GM18909 (cell line): Measurements from ENCODE around the gene PREPL.

ENCODE experiments used
- ATAC-seq: cut with Tn5 transposase; IDR thresholded peaks from one replicate; pipeline ENCODE4 v1.9.1; 2021; ENCODE audit warnings: mild to moderate bottlenecking; ENCODE audit not compliant: unreplicated experiment, poor library complexity

Gene PREPL

GRCh38 chr2:44299635-44300034 lies 61.7 kb downstream of the PREPL start:
- no peak for ATAC-seq

GRCh38 chr2:44297431-44297830 lies 63.9 kb downstream of the PREPL start:
- no peak for ATAC-seq

DNA sequence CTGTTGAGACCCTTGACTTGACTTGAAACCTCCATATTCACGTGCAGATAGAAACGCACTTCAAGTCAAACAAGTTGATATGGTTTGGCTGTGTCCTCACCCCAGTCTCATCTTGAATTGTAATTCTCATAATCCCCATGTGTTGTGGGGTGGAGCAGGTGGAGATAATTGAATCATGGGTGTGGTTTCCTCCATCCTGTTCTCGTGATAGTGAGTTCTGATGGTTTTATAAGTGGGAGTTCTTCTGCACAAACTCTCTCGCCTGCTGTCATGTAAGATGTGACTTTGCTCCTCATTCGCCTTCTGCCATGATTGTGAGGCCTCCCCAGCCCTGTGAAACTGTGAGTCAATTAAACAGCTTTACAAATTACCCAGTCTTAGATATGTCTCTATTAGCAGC lies 64.6 kb downstream of the PREPL start:
- ATAC-seq, result no peak

DNA sequence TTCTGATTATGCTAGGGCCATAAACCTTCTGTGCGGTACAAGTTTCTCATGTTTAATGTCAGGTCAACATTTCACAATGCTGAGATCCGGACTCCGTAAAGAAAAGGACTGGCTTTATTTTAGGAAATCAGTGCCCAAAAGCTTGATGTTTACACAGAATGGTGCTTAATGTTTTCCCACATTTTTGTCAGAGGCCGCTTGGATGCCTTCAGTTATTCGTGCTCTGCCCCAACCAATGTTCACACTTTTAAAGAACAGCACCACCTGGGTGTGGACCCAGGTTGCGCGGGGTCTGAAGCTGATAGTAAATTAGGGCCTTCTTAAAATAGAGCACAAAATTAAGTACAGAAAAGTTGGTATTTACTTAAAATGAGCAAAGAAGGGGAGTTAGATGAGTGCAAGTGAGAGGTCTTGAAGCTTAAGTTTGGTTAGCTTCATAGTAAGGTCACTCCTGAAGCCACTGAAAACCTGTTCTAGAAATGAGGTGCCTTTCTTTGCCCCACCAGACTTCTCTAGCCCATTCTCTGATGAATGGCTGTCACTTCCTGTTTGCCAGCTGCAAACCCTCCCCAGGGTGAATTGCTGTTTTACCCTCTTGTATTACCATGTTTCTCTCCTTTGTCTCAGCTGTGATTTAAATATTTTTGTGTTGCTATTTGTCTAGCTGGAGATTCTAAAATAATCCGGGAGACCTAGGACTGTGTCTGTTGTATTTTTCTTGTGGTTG lies 65.5 kb downstream of the PREPL start:
- no peak for ATAC-seq

GRCh38 chr2:44295113-44295512 lies 66.2 kb downstream of the PREPL start:
- ATAC-seq, result no peak

DNA sequence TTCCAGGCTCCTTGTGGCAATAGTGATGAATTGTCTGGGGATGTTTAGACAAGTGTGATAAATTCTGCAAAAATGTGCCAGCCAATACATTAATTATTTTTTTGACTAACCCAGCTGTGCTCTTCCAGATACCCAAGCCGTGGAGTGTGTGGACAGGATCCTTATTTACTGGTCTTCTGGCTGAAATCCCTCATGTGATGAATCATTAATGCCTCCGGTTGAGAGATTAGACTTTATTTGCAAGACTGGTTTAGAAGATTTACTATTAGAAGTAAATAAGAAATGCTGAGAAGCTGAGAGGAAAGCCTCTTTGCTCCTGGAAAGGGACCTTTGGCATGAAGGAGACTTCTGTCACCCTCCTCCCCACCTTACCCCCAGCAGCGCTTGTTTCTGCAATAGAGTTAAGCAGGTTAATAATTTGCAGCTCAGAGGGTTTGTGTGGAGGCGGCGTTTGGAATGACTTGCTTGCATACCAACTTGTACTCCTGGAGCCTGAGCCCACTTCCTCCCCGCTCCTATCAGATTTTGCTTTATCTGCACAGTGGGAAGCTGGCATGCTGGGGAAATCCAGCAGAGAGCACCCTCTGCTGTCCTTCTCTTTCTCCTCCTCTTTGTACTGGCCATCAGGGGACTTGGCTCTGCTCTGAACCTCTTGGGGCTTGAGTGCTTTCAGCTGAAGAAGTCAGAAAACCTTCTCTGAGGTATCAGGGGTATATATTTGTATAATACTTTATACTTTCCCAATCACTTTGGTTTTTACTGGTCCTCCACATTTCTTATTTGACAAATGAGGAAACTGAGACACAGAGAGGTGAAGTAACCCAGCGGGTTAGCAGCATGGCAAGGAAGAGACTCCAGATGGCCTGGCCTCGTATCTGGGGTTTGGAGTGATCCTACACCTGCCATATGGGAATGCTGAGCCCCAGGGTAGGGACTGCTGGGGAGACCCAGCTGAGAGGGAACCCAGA lies 69.7 kb downstream of the PREPL start:
- no peak for ATAC-seq

DNA sequence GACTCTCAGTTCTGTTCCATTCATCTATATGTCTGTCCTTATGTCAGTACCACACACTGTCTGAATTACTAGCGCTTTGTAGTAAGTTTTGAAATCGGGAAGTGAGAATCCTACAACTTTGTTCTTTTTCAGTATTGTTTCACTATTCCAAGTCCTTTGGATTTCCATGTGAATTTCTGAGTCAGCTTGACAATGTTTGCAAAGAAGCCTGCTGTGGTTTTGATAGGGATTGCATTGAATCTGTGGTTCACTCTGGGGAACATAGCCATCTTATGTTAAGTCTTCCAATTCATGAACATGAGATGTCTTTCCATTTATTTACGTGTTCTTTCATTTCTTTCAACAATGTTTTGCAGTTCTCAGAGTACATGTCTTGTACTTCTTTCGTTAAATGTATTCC lies 71.0 kb downstream of the PREPL start:
- ATAC-seq, result no peak

DNA sequence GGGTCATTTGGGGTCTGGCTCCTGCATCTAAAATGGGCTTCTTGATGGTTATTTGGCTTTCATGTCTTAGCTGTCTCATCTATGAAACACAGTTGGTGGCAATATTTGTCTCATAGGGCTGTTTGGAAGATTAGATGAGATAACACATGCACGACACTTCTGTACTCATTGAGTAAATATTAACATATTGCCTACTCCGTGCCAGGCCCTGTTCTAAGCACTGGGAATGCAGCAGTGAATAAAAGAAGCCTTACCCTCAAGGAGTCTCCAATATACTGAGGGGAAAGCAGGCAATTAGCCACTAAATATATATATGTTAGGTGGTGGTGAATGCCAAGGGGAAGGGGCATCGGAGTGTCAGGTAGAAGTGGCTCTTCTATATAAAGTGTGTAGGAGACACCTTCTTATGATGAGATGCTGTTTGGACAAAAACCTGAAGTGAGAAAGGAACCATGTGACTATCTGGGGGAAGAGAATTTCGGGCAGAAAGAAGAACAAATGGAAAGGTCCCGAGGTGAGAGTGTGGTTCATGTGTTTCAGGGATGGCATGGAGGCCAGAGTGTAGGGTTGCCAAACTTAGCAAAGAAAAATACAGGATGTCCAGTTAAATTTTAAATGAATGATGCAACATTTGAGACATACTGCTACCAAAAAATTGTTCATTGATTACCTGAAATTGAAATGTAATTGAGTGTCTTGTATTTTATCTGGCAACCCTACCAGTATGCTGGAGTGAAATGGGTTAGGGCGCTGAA lies 74.2 kb downstream of the PREPL start:
- ATAC-seq, result no peak

DNA sequence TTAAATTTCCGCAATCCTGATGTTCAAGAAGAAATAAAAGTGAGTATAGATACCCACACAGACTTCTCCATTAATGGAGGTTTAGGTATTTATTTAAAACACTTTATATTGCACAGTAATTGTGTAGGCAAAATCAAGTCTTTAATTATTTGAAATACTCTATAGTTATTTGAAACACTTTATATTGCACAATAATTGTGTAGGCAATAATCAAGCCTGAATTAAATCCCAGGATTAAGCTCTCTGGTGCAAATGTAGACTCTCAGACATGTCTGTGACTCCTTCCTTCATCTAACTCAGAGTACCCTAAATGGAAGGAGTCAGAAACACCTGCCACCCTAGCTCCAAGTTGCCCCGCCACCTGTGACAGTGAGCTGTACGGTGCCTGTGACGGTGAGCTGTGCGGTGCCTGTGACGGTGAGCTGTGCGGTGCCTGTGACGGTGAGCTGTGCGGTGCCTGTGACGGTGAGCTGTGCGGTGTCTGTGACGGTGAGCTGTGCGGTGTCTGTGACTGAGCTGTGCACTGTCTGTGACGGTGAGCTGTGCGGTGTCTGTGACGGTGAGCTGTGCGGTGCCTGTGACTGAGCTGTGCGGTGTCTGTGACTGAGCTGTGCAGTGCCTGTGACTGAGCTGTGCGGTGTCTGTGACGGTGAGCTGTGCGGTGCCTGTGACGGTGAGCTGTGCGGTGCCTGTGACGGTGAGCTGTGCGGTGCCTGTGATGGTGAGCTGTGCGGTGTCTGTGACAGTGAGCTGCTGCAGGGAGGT lies 75.0 kb downstream of the PREPL start:
- no peak for ATAC-seq

- ATAC-seq, result no peak
Observed at GRCh38 chr2:44285174-44285573, 76.1 kb downstream of the PREPL start.

DNA sequence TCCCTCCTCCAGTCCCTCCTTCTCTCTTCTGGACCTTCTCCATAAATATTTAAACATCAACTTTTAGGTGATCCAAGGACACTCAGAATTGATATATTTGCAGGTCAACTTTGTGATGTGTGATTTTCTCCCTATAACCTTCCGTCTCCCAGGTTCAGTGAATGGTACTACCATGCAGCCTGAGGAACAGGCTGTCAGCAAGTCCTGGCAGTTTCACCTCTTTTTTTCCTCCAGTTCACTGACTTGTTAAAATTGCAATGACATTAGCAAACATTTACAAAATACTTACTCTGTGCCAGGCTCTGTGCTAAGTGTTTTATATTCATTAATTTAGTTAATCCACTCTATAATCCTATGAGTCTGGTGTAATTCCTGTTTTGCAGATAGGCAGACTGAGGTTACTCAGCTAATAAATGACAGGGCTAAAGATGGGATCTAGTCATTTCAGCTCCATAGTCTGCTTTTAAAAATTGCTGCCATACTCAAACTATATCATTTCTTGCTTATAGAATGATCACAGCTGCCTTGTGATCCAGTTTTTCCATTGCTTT lies 78.1 kb downstream of the PREPL start:
- no peak for ATAC-seq

DNA sequence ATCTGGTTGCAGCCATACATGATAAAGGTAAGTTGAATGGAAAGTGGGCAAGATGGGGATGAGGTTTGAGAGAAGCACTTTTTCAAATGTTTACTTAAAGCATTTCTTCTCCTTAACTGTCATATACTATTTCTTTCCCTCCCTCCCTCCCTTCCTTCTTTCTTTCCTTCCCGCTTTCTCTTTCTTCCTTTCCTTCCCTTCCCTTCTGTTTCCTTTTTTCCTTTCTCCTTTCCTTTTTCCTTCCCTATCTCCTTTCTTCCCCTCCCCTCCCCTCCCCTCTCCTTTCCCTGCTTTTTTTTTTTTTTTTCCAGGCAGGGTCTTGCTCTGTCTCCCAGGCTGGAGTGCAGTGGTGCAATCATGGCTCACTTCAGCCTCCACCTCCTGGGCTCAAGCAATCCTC lies 80.4 kb downstream of the PREPL start:
- ATAC-seq, result no peak

GRCh38 chr2:44277541-44277940 lies 83.8 kb downstream of the PREPL start:
- ATAC-seq, result no peak

DNA sequence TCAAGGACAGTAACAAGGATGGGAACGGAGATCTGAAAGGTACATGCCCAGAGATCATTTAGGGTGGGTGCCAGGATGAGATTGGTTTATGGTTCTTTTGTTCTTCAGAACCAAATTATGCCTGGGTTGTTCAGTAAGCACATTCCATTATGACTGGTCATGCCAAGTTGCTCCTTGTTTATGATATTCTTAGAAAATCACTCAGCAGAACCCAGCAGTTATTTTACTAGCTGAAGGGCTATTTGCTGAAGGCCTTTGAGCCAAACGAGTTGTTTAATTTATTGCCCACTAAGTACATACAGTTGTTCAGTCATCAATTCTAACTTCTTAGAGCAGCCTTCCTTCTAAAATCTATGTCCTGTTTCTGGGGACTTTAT lies 85.4 kb downstream of the PREPL start:
- ATAC-seq, result no peak

DNA sequence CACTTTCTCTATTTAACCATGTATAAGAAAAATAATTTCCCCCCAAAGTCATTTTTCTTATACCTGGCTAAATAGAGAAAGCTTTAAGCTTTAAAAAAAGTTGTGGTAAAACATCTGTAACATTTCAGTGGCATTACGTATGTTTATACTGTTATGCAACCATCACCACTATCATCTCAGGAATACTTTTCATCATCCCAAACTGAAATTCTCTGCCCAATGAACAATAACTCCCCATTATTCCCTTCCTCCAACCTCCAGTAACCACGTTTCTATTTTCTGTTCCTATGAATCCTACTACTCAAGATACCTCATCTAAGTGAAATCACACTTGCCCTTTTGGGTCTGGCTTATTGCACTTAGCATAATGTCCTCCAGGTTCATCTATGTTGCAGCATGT lies 87.7 kb downstream of the PREPL start:
- ATAC-seq, result no peak

- no peak for ATAC-seq
Observed at GRCh38 chr2:44273076-44273475, 88.2 kb downstream of the PREPL start.

- no peak for ATAC-seq
Observed at GRCh38 chr2:44271296-44271695, 90.0 kb downstream of the PREPL start.

DNA sequence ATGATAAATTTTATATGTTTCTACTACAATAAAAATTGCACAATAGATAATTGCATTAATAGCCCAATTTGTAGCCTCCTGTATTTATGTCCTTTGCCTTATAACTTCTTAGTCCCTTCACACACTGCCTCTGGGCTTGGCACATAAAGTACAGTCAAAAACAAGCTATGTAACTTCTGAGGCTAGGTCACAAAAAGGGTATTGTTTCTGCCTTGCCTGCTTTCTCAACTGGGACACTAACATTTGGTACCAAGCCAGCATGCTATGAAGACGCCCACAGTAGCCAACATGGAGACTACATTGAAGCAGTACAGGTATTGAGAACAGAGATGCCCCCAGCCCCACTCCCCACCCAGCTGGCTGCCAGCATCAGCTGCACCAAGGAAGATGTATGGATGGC lies 91.5 kb downstream of the PREPL start:
- ATAC-seq, result no peak

- no peak for ATAC-seq
Observed at GRCh38 chr2:44267796-44268648, 93.3 kb downstream of the PREPL start.
